CD4-positive, alpha-beta T cell treated with Interleukin-4 for 1 hour (primary cell): ENCODE data around the gene FTSJ1.

Experiments used
- DNase-seq, 2 donors: peaks; one replicate each; pipeline ENCODE4 v3.0.0-alpha.2; 2020 to 2022

FTSJ1 gene

GRCh38 chrX:48530736-48531135 lies 54.7 kb downstream of the FTSJ1 start:
- no peak for DNase-seq

GRCh38 chrX:48531358-48531959 lies 55.5 kb downstream of the FTSJ1 start:
- DNase-seq, result peak in 1 of 2 donors; percentile 41

- DNase-seq, result no peak
Observed at GRCh38 chrX:48532161-48532560, 56.2 kb downstream of the FTSJ1 start.

GRCh38 chrX:48533165-48533564 lies 57.2 kb downstream of the FTSJ1 start:
- DNase-seq, result no peak
